ENCODE measurements around the gene KRT71.

KRT71 gene

DNA sequence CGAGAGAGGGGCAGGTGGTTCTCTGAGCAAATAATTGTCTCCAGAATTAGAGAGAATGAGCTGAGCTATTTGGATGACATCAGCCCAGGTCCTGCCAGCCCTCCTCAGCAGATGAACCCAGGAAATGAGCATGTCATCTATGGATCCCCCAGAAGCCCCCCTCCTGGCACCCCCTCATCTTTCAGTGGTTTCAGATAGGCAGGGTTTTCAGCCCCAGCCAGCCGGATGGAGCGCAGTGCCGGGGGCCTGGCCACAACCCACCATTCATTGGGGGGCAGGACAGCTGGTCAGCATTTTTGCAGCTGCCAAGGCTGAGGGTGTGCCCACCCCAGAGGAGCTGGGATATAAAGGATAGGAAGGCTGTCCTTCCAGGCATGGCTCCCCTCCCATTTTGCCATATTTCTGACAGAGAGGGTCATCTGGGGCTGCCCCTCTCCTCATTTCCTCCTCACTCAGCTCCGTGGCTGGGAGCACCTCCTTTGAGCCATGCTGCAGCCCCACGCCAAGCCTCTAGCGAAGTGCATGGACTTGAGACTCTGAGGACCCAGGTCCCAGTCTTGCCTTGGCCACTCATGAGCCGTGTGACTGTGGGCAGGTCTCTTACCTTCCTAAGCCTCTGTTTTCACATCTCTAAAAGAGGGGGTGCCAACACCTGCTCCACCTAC, 6.0 kb upstream of the KRT71 start:
- Mint-ChIP-seq H3K27ac (no peak overlapping the region), H3K36me3 (no peaks in the 10 kb centered on the region), H3K4me1 (no peaks in the 10 kb centered on the region), H3K27me3 (peaks cover 50% of the 10 kb centered on the region), H3K9me3 (no peaks in the 10 kb centered on the region), H3K4me3 (no peak overlapping the region)
- no peak for ATAC-seq

DNA sequence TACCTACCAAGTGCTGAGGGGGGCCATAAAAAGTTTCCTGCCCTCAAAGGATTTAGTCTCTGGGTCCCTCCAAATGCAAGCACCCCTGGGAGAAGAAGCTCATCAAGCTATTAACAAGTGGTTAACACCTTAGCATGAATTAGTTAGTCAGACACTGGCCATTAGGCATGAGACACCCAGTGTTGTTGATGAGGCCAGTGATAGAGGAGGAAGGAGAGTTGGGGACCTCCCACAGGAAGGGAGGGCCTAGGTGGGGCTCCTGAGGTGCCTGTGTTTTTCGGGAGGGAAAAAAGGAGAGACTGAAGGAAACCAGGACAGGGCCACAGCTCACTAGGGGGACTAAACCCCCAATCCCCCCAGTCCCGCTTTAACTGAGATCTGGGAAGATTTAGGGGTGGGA, 4.5 kb upstream of the KRT71 start:
- no peak for ATAC-seq
- Mint-ChIP-seq H3K27ac (no peak overlapping the region), H3K27me3 (peaks cover 59% of the 10 kb centered on the region), H3K9me3 (no peaks in the 10 kb centered on the region), H3K4me3 (no peak overlapping the region), H3K4me1 (no peaks in the 10 kb centered on the region), H3K36me3 (no peaks in the 10 kb centered on the region)

DNA sequence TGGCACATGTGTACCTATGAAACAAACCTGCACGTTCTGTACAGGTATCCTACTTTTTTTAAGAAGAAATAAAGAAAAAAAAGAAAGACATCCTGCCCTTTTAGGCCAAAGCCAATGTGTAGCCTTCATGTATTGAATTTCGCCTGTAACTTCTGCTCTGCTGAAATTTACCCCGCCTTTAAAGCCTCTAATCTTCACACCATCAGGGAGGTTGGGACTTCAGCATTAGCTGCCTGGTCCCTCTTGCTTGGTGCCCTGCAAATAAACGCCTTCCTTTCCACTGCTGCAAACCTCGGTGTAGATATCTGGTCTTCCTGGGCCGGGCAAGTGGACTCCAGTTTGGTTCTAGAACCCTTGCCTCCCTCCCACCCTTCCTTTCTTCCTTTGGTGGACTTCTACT, 2.6 kb upstream of the KRT71 start:
- no peaks in the 10 kb centered on the region for H3K9me3 Mint-ChIP-seq
- H3K4me1 Mint-ChIP-seq = no peaks in the 10 kb centered on the region
- H3K27me3 Mint-ChIP-seq = peaks cover 73% of the 10 kb centered on the region
- H3K4me3 Mint-ChIP-seq = no peak overlapping the region
- H3K36me3 Mint-ChIP-seq = no peaks in the 10 kb centered on the region
- H3K27ac Mint-ChIP-seq = no peak overlapping the region
- ATAC-seq = no peak

DNA sequence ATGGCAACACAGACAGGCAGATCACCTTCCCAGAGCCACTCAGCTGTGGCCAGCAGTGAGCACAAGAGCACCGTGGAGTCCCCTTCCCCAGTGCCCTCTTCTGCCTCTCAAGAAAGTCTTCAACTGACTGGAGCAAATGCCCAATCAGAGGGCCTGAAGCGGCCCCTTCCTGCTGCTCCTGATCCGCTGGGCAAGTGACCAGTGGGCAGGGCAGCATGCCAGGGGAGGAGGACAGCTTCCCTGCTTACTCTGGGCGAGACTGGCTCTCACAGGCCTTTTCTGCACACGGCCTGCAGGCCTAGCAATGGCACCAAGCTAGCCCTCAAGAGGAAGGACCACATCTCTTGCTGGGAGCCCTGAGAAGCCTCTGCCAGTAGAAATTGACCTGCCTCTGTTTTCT, 890 bp downstream of the KRT71 start:
- Mint-ChIP-seq H3K27me3 (peaks cover 58% of the 10 kb centered on the region), H3K36me3 (no peaks in the 10 kb centered on the region), H3K4me3 (no peak overlapping the region), H3K4me1 (no peaks in the 10 kb centered on the region), H3K9me3 (no peaks in the 10 kb centered on the region), H3K27ac (no peak overlapping the region)
- ATAC-seq = no peak

DNA sequence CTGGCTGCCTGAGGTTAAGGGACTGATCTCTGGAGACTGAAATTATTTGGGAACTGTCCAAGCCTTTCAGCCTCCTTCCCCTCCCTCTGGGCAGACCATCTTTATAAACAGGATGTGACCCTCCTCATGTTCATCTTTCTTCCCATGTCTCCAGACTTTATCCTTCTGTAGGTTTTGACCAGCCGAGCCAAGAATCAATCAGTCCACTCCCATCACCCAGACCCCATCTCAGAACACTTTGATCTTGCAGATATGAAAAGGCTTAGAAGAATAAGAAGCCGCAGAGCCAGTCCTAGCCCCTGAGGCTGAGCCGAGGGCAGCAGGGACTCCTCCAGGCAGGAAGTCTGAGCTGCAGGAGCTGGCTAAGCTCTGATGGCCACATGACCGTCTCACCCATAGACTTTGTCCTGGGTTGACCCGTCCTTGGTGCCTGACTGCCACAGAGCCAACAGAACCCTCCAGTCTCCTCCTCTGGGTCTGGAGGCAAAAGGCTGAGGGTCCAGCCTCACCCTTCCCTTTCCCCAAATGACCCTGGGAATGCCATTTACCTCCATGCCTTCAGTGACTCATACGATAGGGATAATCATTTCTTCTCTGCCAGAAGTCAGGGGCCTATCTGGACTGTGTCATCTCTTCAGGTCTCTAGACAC, 1.6 kb downstream of the KRT71 start:
- no peak overlapping the region for H3K27ac Mint-ChIP-seq
- no peak for ATAC-seq
- no peaks in the 10 kb centered on the region for H3K4me1 Mint-ChIP-seq
- H3K36me3 Mint-ChIP-seq = no peaks in the 10 kb centered on the region
- H3K27me3 Mint-ChIP-seq = peaks cover 62% of the 10 kb centered on the region
- H3K9me3 Mint-ChIP-seq = no peaks in the 10 kb centered on the region
- no peak overlapping the region for H3K4me3 Mint-ChIP-seq

DNA sequence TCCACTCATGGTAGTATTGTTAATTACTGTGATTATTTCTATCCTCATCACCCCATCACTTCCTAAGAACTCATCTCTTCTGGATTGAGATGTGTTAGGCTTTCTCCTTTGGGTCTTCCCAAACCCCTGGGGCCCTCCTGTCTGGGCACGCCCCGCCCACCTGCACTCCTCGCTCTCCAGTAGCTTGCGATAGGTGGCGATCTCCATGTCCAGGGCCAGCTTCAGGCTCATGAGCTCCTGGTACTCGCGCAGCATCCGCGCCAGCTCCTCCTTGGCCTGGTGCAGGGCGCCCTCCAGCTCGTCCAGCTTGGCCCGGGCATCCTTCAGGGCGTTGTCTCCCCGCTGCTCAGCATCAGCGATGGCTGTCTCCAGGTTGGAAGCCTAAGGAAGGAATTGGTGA, 6.8 kb downstream of the KRT71 start:
- H3K36me3 Mint-ChIP-seq = no peaks in the 10 kb centered on the region
- H3K4me1 Mint-ChIP-seq = no peaks in the 10 kb centered on the region
- H3K27ac Mint-ChIP-seq = no peak overlapping the region
- H3K4me3 Mint-ChIP-seq = no peak overlapping the region
- H3K9me3 Mint-ChIP-seq = no peaks in the 10 kb centered on the region
- H3K27me3 Mint-ChIP-seq = peaks cover 39% of the 10 kb centered on the region
- ATAC-seq = no peak

DNA sequence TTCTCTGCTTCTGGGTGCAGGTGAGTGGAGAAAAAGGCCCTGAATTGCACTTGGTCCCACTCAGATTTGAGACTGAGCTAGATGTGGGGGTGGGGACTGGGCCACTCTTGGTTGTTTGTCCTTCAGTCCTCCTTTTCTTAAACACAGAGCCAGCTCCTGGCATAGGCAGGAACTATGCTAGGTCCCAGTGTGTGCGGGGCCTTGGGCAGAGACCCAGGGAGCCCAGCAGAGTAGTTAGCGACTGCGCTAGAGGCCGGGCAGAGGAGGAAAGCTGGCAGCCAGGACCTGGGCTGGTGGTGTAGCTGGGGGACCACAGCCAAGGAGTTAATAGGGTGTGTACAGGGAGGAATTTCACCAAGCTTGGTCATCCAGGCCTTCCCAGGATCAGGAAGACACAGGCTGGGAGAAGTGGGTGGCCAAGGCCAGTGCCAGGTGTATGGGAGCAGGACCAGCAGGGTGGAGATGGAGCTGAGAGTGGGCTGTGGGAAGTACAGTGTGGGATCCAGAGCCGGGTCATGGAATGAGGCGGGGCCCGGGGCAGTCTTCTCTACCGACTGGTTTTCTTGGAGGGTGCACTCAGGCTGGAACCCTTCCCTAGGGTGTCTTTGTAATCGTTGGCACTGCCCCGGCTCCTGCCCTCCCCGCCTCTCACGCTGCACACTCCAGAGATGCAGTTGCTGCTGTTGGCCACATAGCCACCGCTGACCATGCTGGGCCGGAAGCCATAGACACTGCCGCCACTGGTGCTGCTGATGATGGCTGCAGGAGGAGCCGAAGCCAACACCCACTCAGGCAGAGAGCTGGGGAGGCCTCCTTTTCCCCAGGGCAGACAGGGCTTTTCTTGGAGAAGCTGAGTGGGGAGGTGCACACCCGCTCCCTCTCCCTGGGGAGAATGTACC, 8.7 kb downstream of the KRT71 start:
- H3K4me1 Mint-ChIP-seq = no peaks in the 10 kb centered on the region
- ATAC-seq = peak; percentile 10

DNA sequence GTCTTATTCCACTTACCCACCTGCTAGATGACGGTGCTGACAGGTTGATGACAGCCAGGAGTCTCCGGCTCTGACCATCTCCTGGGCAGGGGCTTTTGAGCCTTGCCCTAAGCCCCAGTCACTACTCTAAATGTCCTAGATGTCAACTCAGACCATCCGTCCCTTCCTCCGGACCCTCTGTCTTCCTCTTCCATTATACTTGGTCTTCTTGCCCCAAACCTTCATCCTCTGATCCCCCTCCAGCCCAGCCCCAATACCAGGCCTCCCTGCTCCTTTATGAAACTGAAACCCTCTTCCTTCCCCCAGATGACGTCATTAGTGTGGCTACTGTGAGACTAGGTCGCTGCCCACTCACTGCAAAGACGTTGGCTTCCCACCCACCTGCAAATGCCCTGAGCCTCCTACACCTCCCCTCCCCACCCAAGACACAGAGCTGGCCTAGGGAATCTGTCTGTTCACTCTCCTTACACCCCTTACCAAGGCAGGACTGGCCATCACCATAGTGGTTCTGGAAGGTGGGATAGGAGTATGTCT, 10.1 kb downstream of the KRT71 start:
- Mint-ChIP-seq H3K9me3 (no peaks in the 10 kb centered on the region), H3K36me3 (no peaks in the 10 kb centered on the region), H3K27ac (no peak overlapping the region), H3K4me3 (no peak overlapping the region), H3K4me1 (no peaks in the 10 kb centered on the region), H3K27me3 (peaks cover 19% of the 10 kb centered on the region)
- ATAC-seq = no peak

More for the DNA sequence above, 8.7 kb downstream of the KRT71 start:
- Mint-ChIP-seq H3K36me3 (no peaks in the 10 kb centered on the region), H3K27ac (no peak overlapping the region), H3K9me3 (no peaks in the 10 kb centered on the region), H3K4me3 (no peak overlapping the region), H3K27me3 (peaks cover 23% of the 10 kb centered on the region)

DNA sequence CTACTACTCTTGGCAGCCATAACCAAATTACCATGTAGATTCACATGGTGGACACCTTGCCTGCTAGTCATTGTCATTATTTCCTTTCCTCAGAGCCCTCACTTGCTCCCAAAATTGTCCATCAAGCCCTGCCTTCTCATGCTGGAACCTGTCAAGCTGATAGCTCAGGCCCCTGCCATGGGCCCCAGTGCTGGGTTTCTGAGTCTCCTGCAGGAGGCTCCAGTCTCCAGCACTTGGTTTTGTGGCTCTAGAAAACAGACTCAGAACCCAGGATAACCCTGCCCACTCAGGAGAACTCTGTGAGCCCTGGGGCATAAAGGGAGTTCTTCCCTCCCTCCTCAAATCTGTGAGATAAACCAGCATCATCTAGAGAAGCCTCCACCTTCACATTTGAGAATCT, 10.8 kb downstream of the KRT71 start:
- H3K36me3 Mint-ChIP-seq = no peaks in the 10 kb centered on the region
- no peak for ATAC-seq
- H3K4me1 Mint-ChIP-seq = no peaks in the 10 kb centered on the region
- peaks cover 24% of the 10 kb centered on the region for H3K27me3 Mint-ChIP-seq
- H3K27ac Mint-ChIP-seq = no peak overlapping the region
- no peak overlapping the region for H3K4me3 Mint-ChIP-seq
- no peaks in the 10 kb centered on the region for H3K9me3 Mint-ChIP-seq

DNA sequence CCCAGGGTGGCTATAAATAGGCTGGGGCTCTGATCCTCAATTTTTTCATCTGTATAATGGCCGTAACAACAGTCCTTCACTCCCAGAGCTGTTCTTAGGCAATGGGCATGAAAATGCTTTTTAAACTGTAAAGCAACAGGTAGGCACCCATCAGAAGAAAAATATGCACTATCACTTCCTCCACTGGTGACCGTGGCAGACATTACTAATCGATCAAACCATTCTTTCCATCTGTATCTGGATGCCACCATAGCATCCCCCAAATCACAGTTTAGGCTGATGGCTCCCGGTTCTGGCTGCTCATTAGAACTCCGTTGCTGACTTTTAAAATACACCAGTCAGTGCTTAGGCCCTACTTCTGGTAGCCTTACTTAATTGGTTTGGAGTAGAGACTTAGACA, 11.2 kb downstream of the KRT71 start:
- Mint-ChIP-seq H3K4me3 (no peak overlapping the region), H3K36me3 (no peaks in the 10 kb centered on the region), H3K27me3 (peaks cover 25% of the 10 kb centered on the region), H3K9me3 (no peaks in the 10 kb centered on the region), H3K27ac (no peak overlapping the region), H3K4me1 (no peaks in the 10 kb centered on the region)
- no peak for ATAC-seq

DNA sequence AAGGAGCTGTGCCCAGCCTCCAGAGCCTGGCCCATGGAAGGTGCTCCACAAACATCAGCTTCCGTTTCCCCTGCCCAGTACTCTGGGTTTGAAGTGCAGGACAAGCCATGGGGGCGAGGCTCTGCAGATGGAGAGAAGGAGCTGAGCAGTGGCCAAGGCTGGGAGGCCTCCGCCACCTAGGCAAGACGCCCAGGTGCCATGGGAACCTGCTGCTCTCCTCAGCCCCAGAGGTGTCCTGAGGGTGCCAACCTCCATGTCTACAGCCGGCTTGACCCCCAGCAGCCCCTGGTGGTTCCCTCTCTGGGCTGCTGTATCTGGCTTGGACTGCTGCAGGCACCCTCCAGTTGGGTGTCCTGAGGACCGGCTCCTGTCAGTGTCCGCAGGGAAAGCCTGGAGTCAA, 12.4 kb downstream of the KRT71 start:
- H3K36me3 Mint-ChIP-seq = no peaks in the 10 kb centered on the region
- H3K4me3 Mint-ChIP-seq = no peak overlapping the region
- no peaks in the 10 kb centered on the region for H3K4me1 Mint-ChIP-seq
- no peaks in the 10 kb centered on the region for H3K9me3 Mint-ChIP-seq
- H3K27me3 Mint-ChIP-seq = peaks cover 14% of the 10 kb centered on the region
- no peak overlapping the region for H3K27ac Mint-ChIP-seq
- no peak for ATAC-seq

DNA sequence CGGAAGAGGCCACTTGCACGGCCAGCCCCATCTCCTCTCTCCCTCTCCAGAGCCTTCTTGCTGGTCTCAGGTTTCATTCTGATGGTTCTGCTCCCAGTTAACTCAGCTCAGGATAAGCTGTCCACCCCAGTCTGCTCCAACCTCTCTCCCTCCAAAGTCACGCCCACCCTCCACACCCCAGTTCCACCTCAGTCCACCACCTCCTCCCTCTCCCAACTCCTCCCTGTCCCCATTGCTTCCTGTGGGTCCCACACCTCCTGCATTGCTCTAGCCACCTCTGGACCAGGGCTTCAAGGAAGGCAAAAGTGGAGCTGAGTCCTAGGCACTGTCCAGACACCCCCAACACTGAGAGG, 13.1 kb downstream of the KRT71 start:
- H3K4me1 Mint-ChIP-seq = no peaks in the 10 kb centered on the region
- H3K27ac Mint-ChIP-seq = no peak overlapping the region
- no peak overlapping the region for H3K4me3 Mint-ChIP-seq
- no peak for ATAC-seq
- no peaks in the 10 kb centered on the region for H3K36me3 Mint-ChIP-seq
- no peaks in the 10 kb centered on the region for H3K9me3 Mint-ChIP-seq
- H3K27me3 Mint-ChIP-seq = peaks cover 10% of the 10 kb centered on the region

DNA sequence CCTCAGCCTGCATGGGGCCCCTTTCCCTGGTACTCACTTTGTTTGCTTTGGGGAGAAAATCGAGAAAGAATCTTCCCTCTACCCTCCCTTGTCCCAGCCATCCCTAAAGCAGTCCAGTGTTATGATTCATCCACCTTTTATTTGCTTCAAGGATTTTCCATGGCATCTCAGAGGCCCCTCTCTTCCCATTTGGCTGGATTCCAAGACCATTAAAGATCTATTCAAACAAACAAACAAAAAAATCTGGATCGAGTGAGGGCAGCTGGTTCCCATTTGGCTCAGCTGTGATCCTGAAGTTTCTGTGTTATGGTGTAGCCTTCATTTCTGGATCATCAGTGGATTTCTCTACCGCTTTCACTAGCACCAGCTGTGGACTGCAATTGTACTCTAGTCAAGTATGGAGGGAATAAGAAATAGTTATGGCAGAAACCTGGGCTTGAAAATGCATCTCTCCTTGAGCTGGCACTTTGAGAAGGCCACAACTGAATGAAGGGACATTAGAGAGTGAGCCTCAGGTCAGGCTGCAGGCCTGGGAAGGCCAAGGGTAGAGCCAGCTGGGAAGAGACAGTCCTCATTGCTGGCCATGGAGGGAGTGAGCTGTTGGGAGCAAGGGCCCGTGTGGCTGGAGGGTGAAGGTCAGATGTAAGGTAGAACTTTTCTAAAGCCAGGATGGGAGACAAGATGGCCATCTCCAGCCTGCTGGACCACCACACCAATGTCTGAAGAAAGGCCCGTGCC, 13.7 kb downstream of the KRT71 start:
- ATAC-seq = no peak
- Mint-ChIP-seq H3K9me3 (no peaks in the 10 kb centered on the region), H3K27ac (no peak overlapping the region), H3K27me3 (peaks cover 10% of the 10 kb centered on the region), H3K4me1 (no peaks in the 10 kb centered on the region), H3K36me3 (no peaks in the 10 kb centered on the region), H3K4me3 (no peak overlapping the region)

DNA sequence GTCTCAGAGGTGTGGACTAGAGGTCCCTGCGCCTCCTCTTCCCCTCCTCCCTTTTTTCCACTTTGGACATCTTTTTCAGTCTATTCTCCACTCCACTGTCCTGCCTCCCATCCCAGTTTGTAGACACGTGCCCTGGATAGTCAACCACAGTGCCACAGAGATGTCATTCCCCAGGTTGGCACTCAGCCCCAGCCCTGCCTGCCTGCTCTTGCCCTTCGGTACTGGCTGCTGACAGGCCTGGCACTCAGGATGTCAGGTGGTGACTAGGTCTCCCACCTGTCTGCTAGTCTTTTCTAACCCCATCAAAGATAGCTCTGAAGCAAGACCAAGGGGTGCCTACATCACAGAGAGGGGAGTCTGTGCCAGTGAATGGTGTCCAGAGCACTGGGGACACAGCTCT, 15.8 kb downstream of the KRT71 start:
- peaks cover 10% of the 10 kb centered on the region for H3K27me3 Mint-ChIP-seq
- ATAC-seq = no peak
- no peaks in the 10 kb centered on the region for H3K36me3 Mint-ChIP-seq
- no peak overlapping the region for H3K4me3 Mint-ChIP-seq
- no peaks in the 10 kb centered on the region for H3K4me1 Mint-ChIP-seq
- H3K9me3 Mint-ChIP-seq = no peaks in the 10 kb centered on the region
- no peak overlapping the region for H3K27ac Mint-ChIP-seq

DNA sequence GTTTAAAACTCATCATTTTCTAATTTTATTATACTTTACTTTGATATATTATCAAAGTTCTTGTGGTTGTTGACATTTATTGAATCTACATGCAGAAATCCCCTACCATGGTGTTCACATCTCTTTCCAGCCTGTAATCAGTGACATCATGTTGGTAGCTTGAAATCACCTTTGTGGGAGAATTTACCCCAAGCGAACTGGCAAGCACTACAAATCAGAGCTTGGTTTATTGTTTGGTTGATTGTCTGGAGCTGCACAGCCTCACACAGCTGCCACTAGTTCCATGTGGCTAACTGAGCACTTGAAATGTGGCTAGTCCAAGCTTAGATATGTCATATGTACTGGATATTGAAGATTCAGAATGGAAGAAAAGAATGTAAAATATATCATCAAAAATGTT, 17.4 kb downstream of the KRT71 start:
- H3K36me3 Mint-ChIP-seq = no peaks in the 10 kb centered on the region
- H3K4me1 Mint-ChIP-seq = peaks cover 7% of the 10 kb centered on the region
- no peak overlapping the region for H3K4me3 Mint-ChIP-seq
- no peak overlapping the region for H3K27ac Mint-ChIP-seq
- H3K27me3 Mint-ChIP-seq = peaks cover 10% of the 10 kb centered on the region
- no peak for ATAC-seq
- no peaks in the 10 kb centered on the region for H3K9me3 Mint-ChIP-seq
